Umbilical cord (tissue), 2 donors: Measurements from ENCODE around the gene TRABD. TPM values are rescaled to one million over a fixed set of nuclear protein-coding genes. Genes with fewer than 3 reads are reported as not detected.
A peak's percentile ranks its signal among the peaks of the same experiment; 100 is the strongest.

Source experiments
- DNase-seq: peaks from one replicate; pipeline ENCODE4 v3.0.0-alpha.2; 2015; ENCODE audit warnings: low spot score
- total RNA-seq: library from RNA; depleted of rRNA; stranded (reverse); fragments of >200 nt; gene quantifications from one replicate; pipeline ENCODE4 v1.2.3, GENCODE V29; 2014; ENCODE audit warnings: low replicate concordance; ENCODE audit not compliant: insufficient read depth

Gene TRABD
- total RNA-seq, 1 donor from 2014 or later, result 20.5 TPM

- DNase-seq, result no peak
Measured at GRCh38 chr22:50238755-50239154, 53.0 kb downstream of the TRABD start.

- no peak for DNase-seq
Measured at GRCh38 chr22:50242406-50242949, 56.8 kb downstream of the TRABD start.

- DNase-seq, result no peak
Measured at GRCh38 chr22:50243685-50244419, 58.1 kb downstream of the TRABD start.

GRCh38 chr22:50244420-50245213 lies 58.9 kb downstream of the TRABD start, which contains the start of gene TUBGCP6:
Gene TUBGCP6, minus strand, starts transcription at chr22:50245023. Its CDS starts 564 bp downstream, at chr22:50244459.
- DNase-seq, result peak; percentile 95

DNA sequence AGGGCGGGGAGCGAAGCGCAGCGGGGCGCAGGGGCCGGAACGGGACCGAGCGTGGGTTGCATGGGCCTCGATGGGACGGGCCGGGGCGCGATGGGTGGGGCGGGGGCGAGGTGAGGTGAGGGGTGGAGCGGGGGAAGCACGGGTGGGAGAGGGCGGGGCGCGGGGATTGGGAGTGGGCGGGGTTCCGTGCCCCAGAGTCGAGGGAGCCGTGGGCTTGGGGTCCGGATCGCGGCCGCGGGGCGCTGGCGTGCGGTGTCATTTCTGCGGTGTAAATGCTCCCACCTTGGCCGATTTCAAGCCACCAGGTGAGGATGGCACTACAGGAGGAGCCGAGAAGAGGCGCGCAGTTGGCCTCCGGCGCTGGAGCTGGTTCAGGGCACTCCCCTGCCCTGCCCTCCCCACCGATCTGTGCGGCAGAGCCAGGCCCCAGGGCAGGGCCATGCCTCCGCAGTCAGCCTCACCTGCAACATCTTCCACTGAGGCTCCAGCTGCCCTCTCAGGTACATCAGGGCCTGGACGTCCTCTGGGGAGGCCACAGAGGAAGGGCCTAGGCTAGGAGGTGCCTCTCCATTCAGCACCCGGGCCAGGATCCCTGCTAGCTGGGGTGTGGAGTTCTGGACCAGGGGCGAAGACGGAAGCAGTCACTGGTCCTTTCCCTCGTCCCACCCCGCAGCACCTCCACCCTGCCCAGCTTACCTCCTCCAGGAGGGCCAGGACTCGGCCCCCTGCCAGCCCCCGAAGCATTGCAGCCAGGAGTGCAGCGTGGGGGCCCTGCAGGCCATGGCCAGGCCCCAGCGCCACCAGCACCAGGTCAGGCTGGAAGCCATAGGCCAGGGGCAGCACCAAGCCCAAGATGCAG lies 59.7 kb downstream of the TRABD start:
- no peak for DNase-seq

DNA sequence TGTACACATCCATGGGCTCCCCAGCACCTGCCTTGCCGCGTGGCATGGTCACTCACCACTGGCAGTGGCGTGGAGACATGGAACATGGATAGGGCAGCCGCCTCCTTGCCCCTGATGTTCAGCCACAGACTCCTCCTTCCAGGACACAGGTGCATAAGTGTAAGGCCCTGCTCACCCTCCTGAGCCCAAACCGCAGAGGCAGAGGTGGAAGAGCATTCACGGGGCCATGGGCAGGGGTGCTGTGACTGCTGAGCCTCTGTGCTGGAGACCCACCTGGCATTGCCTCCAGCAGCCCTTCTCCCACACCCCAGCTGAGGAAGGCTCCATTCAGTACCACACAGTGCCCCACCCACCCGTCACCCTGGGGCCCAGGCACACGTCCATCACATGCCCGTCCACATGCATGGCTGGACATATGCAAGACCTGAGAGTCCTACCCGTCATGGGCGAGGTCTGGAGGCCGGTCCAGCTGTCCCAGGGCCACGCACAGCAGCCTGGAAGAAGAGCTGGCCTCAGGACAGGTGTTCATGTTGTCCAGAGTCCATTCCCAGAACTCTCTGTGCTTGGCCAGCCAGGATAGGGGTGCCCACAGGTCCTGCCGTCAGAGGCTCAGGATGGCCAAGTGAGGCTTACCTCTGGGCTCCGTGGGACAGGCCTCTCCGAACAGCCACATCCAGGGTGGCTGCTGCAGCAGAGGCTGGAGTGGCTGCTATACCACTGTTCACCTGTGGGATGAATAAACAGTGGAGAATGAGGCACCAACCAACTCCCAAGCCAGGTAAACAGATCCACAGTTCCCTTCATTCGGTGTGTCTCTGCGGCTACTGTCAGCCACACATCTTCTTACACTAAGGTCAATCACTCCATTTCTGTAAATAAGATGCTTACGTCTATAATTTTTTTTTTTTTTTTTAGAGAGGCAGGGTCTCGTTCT lies 60.8 kb downstream of the TRABD start:
- DNase-seq, result no peak

- peak; percentile 37 for DNase-seq
Measured at GRCh38 chr22:50247748-50248147, 62.0 kb downstream of the TRABD start.

DNA sequence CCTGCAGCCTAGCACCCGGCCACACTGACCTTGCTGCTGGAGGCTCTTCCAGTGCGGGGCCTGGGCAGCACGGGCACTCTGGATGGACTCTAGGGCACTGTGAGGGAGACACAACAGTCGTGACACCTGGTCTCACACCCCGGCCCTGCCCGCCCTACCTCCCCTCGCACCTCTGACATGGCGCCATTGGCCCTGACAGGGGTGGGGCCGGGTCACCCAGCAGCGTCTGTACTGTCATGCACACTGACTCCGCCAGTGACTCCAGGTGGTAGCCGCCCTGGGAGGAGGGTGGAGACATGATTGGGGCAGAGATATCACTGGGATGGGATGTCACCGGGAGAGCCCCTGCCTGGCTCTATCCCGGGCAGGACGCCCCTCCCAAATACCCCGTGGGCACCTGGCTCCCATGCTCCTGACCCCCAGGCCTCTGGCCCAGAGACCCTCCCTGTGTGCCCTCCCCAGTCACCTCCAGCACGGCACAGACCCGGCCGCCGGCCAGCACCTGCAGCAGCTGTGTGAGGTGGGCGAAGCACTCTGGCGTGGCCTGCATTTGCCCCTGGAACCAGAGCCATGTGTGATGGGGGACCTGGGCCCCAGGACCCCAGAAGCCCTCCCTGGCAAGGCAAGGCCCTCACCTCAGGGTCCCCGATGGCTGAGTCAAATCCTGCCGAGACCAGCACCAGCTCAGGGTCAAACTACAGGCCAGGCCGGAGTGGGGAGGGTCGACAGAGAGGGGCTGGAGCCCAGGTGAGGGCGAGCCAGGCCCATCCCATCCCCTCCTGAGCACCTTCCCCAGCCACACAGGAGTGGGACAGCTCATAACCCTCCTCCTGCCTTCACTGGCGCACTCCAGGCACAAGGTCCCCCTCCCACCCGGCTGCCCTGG lies 62.7 kb downstream of the TRABD start:
- DNase-seq, result no peak

Other genes starting within 250 kb of the TRABD start
- 11.6 TPM for gene PIM3, start 225.1 kb upstream of the TRABD start, total RNA-seq
- not detected for gene IL17REL, start 173.1 kb upstream of the TRABD start, total RNA-seq
- gene TTLL8, start 127.6 kb upstream of the TRABD start, total RNA-seq, result not detected
- 0.24 TPM for gene MLC1, start 100.5 kb upstream of the TRABD start, total RNA-seq
- 4.8 TPM for gene MOV10L1, start 95.9 kb upstream of the TRABD start, total RNA-seq
- gene PANX2, start 15.2 kb upstream of the TRABD start, total RNA-seq, result 0.96 TPM
- gene SELENOO, start 15.1 kb downstream of the TRABD start, total RNA-seq, result 6.3 TPM
- 30.3 TPM for gene TUBGCP6, start 59.1 kb downstream of the TRABD start, total RNA-seq
- 35.6 TPM for gene HDAC10, start 65.4 kb downstream of the TRABD start, total RNA-seq
- 21.4 TPM for gene MAPK12, start 75.8 kb downstream of the TRABD start, total RNA-seq
- gene MAPK11, start 84.5 kb downstream of the TRABD start, total RNA-seq, result 4.3 TPM
- gene PLXNB2, start 121.7 kb downstream of the TRABD start, total RNA-seq, result 86.2 TPM
- gene DENND6B, start 141.1 kb downstream of the TRABD start, total RNA-seq, result 1.4 TPM
- gene PPP6R2, start 157.4 kb downstream of the TRABD start, total RNA-seq, result 43.8 TPM